ENCODE data around the gene PSAPL1. TPM values are rescaled to one million over a fixed set of nuclear protein-coding genes. Genes with fewer than 3 reads are reported as not detected.

The PSAPL1 gene
- total RNA-seq, 1 experiment from 2014 or later = not detected

GRCh38 chr4:7463566-7464258 lies 29.0 kb upstream of the PSAPL1 start (continued):
- TF ChIP-seq ZNF425 (CRISPR knock-in tag; conservative IDR thresholded peaks at IDR 0.05) = no peak
- no peak for TF ChIP-seq MLX (CRISPR knock-in tag; IDR thresholded peaks at IDR 0.05)

DNA sequence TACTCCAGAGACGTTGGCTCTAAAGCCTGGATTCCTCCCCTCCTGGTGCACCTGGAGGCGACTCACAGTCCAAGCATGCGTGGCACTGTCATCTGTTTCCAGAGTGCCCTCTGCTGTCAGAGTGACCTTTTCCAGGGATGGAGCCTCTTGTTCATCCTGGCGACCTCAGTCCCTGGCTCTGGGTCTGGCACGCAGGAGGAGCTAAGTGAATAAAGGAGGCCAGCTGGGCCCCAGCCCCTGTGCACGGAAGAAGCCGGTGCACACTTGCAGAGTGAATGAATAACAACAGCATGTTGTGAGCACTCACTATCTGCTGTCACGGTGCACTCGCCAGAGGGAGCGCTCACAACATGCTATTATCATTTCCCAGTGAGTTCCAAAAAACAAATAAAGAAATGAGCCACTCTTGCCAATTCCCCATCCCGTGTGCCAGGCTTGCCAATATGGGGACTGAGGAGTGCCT lies 27.8 kb upstream of the PSAPL1 start:
- H3K27ac Mint-ChIP-seq = no peak overlapping the region
- H3K9me3 Mint-ChIP-seq = 0 out of 2 replicates have a peak, but pooled peaks cover 3% of the 10 kb centered on the region
- H3K36me3 Mint-ChIP-seq = no peaks in the 10 kb centered on the region
- DNase-seq (ENCODE audit: low spot score) (no peak), ATAC-seq (peak; percentile 46)
- peaks cover 25% of the 10 kb centered on the region for H3K4me1 Mint-ChIP-seq
- H3K4me3 Mint-ChIP-seq = no peak overlapping the region
- CTCF ChIA-PET = interaction anchor here (1.0 to 3.6 kb wide), 7 partner anchors 17 to 268 kb away, joined by 3 to 14 read pairs (median 5); no protein-coding TSS in a partner anchor
- no peaks in the 10 kb centered on the region; the same call in 1 of the 2 replicates for H3K27me3 Mint-ChIP-seq (ENCODE audit: low read depth)
- POLR2A ChIA-PET = no interaction called here
- TF ChIP-seq, protein P1, sequence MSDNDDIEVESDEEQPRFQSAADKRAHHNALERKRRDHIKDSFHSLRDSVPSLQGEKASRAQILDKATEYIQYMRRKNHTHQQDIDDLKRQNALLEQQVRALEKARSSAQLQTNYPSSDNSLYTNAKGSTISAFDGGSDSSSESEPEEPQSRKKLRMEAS (CRISPR knock-in tag; IDR thresholded peaks at IDR 0.05) = no peak
- TF ChIP-seq, protein P2, sequence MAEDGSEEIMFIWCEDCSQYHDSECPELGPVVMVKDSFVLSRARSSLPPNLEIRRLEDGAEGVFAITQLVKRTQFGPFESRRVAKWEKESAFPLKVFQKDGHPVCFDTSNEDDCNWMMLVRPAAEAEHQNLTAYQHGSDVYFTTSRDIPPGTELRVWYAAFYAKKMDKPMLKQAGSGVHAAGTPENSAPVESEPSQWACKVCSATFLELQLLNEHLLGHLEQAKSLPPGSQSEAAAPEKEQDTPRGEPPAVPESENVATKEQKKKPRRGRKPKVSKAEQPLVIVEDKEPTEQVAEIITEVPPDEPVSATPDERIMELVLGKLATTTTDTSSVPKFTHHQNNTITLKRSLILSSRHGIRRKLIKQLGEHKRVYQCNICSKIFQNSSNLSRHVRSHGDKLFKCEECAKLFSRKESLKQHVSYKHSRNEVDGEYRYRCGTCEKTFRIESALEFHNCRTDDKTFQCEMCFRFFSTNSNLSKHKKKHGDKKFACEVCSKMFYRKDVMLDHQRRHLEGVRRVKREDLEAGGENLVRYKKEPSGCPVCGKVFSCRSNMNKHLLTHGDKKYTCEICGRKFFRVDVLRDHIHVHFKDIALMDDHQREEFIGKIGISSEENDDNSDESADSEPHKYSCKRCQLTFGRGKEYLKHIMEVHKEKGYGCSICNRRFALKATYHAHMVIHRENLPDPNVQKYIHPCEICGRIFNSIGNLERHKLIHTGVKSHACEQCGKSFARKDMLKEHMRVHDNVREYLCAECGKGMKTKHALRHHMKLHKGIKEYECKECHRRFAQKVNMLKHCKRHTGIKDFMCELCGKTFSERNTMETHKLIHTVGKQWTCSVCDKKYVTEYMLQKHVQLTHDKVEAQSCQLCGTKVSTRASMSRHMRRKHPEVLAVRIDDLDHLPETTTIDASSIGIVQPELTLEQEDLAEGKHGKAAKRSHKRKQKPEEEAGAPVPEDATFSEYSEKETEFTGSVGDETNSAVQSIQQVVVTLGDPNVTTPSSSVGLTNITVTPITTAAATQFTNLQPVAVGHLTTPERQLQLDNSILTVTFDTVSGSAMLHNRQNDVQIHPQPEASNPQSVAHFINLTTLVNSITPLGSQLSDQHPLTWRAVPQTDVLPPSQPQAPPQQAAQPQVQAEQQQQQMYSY (CRISPR knock-in tag; IDR thresholded peaks at IDR 0.05) = peak; percentile 22; the same call in 1 of the 2 replicates

DNA sequence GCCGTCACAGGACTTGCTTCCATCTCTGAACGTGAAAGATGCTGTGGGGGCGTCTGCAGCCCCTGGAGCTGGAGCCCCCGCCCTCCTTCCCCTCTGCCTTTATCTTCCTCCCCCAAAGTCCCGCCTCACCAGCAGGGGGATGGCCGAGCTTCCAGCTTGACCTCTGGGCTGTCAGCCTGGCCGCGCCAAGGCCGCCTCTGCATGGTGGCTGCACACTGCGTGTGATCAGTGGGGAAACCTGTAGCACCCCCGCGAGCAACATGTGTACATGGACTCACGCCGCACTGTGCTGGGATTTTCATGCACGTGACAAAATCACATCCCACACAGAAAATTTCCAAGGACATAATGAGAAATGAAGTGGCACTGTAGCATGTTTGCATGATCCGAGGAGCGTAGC lies 26.5 kb upstream of the PSAPL1 start:
- CTCF ChIA-PET = interaction anchor here (1.0 to 3.6 kb wide), 25 partner anchors 10 to 269 kb away, joined by 3 to 14 read pairs (median 4); partner anchors contain the start of gene SORCS2
- H3K4me3 Mint-ChIP-seq = no peak overlapping the region
- DNase-seq (ENCODE audit: low spot score) (peak; percentile 47), ATAC-seq (peak; percentile 66)
- no peak overlapping the region for H3K27ac Mint-ChIP-seq
- H3K4me1 Mint-ChIP-seq = peaks cover 25% of the 10 kb centered on the region
- POLR2A ChIA-PET = interaction anchor here (0.6 kb wide), 1 partner anchor 731 kb away, joined by 3 read pairs; no protein-coding TSS in a partner anchor
- H3K9me3 Mint-ChIP-seq = 0 out of 2 replicates have a peak, but pooled peaks cover 3% of the 10 kb centered on the region
- TF ChIP-seq FOXK1 (CRISPR knock-in tag; IDR thresholded peaks at IDR 0.05) (no peak), E2F4 (CRISPR knock-in tag; IDR thresholded peaks at IDR 0.05; ENCODE audit: borderline replicate concordance, low read depth) (no peak), PREB (CRISPR knock-in tag; IDR thresholded peaks at IDR 0.05; ENCODE audit: borderline replicate concordance) (no peak), ZNF532 (CRISPR knock-in tag; IDR thresholded peaks at IDR 0.05; ENCODE audit: borderline replicate concordance) (no peak), ATF2 (CRISPR knock-in tag; IDR thresholded peaks at IDR 0.05; ENCODE audit: borderline replicate concordance, low read depth) (no peak)
- TF ChIP-seq, protein P2 (CRISPR knock-in tag; IDR thresholded peaks at IDR 0.05) = no peak
- no peaks in the 10 kb centered on the region for H3K36me3 Mint-ChIP-seq
- H3K27me3 Mint-ChIP-seq (ENCODE audit: low read depth) = no peaks in the 10 kb centered on the region; the same call in 1 of the 2 replicates
